Measurements from ENCODE around the gene MVB12B.

GRCh38 chr9:126393876-126394275 lies 67.2 kb downstream of the MVB12B start:
- TF ChIP-seq CTCF (IDR thresholded peaks at IDR 0.05 in 8 of 11, conservative IDR thresholded peaks at IDR 0.05 in 3 of 11) (no peak), POLR2AphosphoS5 (IDR thresholded peaks at IDR 0.05) (no peak), POLR2A (IDR thresholded peaks at IDR 0.05) (no peak)
